NK-92 (cell line): ENCODE measurements around the gene NEK6.

Experiments used
- DNase-seq: peaks from one replicate; lab custom pipeline; 2025; ENCODE audit not compliant: unreplicated experiment; lab: John Stamatoyannopoulos, UW

The NEK6 gene

DNA sequence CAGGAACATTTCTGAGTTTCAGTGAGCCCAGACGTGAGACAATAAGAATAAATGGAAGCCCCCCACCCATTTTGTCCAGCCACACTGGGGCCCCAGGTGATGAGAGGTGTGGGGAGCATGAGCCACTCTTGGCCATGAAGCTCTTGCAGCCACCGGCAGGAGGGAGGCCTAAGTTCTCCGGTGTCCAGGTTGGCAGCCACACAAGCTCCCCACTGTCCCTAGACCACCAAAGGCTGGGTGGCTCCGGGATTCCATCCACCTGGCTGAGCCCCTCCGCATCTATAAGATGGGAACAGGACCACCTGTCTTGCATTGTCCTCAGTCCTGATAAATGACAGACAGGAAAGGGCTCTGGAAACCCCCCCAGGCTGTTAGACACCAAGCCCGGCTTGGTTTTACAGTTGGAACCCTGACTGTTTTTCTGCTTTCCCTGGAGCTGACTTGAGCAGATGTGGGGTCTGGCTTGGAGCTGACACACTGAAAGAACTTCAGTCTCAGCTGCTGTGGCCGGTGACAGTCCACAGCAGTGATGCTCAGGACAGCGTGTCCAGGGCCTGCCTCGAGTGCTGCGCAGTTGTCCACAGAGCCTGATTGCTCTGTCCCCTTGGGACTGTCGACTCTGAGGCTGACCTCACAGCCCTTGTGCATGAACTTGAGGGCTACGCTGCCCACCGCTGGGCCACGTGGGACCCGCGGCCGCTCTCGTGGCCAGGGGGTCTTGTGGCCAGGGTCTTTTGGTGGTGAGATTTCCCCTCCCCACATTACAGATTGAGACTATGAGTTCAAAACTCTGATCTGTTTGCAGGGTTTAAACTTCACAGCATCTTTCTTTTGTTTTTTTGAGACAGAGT lies 82.7 kb downstream of the NEK6 start:
- no peak for DNase-seq

GRCh38 chr9:124341455-124342170 lies 83.9 kb downstream of the NEK6 start:
- no peak for DNase-seq

DNA sequence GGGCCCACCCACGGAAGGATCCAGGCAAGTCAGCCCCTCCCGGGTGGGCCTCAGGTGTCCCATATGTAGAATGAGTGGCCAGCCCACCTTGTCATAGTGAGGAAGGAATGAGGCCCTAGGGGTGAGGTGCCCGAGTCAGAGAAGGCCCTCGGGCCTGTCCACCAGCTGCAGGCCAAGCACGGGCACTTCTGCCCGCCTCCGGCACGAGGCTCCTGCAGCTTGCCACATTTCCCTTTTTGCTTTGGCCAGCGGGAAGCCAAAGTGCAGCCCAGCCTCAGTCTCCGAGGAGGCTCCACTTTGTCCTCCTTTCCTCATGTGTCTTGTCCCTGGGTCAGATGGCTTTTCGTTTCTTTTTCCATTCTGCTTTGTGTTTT lies 84.6 kb downstream of the NEK6 start:
- no peak for DNase-seq

- no peak for DNase-seq
Measured at GRCh38 chr9:124342776-124343485, 85.2 kb downstream of the NEK6 start.

GRCh38 chr9:124343533-124344290 lies 86.0 kb downstream of the NEK6 start:
- DNase-seq = no peak

GRCh38 chr9:124344291-124345050 lies 86.7 kb downstream of the NEK6 start:
- DNase-seq = no peak

- DNase-seq = no peak
Measured at GRCh38 chr9:124345063-124345462, 87.3 kb downstream of the NEK6 start.

- no peak for DNase-seq
Measured at GRCh38 chr9:124345751-124346281, 88.1 kb downstream of the NEK6 start.

- no peak for DNase-seq
Measured at GRCh38 chr9:124346347-124347163, 88.8 kb downstream of the NEK6 start.

DNA sequence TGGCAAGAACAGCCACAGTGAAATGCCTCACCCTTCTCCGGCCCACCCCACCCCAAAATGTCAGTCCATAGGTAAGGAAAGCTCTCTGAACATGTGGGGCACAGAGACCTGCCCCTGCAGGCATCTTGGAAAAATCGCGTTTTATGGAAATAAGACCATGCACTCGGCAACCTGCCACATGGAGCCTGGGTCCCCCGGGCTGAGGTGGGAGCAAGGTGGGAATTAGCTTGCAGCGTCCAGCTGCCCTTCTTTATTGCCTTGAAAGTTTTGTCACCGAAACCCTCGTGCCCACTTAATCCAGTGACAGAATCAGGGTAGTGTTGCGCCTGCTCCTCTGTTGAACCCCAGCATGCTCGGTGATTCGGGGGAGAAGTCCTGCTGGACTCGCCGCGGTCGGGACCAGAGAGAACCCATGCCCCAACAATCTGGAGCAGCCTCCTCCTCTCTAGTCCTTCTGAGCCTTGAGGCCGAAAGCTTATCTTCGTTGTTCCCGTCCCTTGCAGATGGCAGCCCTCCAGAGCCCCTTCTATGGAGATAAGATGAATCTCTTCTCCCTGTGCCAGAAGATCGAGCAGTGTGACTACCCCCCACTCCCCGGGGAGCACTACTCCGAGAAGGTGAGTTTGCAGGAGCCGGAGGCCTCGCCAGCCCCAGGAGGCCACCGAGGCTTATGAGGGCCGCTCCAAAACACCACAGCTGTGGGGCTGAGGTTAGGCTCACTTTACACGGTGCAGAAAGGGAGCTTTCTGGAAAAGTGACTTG lies 89.6 kb downstream of the NEK6 start:
- no peak for DNase-seq

DNA sequence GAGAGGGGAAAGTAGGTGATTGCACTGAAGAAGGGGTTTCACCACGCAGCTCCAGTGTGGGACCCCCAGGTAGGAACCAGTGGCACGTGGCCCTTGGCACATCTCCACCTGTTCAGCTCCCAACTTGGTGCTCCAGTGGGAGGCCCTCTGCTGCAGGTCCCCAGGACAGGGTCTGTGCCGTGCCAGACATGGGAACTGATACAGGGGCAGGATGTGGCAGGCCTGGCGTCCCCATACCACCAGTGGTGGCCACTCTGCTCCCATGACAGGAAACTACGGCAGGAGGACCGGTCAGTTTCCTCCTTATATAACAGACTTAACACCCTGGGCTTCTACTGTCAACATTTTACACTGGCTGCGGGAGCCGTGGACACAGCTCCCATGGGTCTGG lies 90.2 kb downstream of the NEK6 start:
- no peak for DNase-seq

GRCh38 chr9:124348363-124348762 lies 90.6 kb downstream of the NEK6 start:
- DNase-seq = no peak

DNA sequence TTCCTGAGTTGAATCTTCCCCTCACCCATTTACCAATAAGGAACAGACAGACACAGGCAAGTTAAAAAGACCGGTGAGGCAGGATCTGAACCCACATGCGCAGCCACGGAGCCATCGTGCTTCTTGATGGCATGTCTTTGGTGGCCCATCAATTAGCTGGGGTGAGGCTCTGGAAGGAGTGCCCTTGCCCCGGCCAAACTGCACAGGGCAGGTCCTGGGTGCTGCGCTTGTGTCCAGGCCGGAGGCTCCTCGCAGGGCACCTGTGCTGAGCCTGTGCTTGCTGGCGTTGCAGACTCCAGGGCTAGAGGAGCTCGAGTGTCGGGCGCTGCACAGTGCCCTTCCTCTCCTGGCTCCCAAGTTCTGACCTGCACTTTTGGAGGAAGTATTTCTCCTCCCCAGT lies 91.1 kb downstream of the NEK6 start:
- DNase-seq = no peak

- DNase-seq = no peak
Measured at GRCh38 chr9:124349267-124349666, 91.5 kb downstream of the NEK6 start.

DNA sequence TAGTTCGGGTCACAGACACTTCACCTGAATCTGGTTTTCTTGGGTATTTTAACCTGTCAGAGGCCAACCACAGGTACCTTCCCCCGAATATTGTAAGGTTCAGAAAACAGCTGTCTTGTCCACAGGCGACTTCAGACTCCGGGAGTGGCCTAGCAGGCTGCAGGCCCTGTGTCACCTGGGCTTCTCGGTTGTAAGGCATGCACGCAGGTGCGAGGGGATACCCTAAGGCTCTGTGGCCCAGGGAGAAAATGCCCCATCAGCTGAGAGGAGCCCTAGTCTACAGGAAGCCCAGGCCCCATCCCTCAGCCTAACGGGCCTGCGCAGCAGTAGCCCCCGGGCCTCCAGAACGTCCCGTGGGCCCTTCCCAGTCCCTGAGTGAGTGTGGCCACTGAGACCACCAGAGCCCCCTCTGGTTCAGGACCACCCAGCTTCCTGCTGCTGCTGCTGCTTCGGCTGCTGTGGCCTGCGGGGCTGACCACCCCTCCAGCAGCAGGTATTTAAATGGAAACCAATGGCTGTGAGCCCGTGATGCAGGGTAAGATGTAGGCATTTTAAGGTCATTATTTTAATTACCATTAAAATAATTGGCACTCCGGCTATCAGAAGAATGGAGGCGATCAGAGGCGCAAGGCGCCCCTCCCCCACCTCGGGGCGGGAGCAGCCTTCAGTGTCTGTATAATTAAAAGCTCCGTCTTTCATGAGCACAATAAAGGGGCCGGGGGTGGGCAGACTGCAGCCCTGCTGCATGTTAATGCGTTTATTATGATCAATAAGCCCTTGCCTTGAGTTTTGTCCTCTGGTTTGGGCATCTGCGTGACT lies 92.1 kb downstream of the NEK6 start:
- DNase-seq = no peak

DNA sequence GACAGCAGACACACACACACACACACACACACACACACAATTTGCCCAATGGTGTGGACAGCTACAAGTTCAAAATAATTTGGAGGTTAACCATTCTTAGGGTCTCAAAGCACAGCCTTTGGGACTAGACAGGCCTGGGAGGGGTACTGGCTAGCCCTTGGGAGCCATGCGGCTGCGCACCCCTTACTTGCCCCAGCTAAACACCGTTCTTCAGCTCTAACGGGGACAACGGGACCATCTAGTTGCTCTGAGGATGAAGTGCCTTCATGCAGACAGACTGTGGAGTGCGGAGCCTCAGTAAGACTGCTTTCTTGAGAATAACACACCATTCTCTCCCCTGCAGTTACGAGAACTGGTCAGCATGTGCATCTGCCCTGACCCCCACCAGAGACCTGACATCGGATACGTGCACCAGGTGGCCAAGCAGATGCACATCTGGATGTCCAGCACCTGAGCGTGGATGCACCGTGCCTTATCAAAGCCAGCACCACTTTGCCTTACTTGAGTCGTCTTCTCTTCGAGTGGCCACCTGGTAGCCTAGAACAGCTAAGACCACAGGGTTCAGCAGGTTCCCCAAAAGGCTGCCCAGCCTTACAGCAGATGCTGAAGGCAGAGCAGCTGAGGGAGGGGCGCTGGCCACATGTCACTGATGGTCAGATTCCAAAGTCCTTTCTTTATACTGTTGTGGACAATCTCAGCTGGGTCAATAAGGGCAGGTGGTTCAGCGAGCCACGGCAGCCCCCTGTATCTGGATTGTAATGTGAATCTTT lies 92.9 kb downstream of the NEK6 start:
- DNase-seq = no peak
